GM19025 (cell line): ENCODE data around the gene TWIST2.

Experiments used
- ATAC-seq: cut with Tn5 transposase; IDR thresholded peaks from one replicate; pipeline ENCODE4 v1.9.1; 2021; ENCODE audit warnings: mild to moderate bottlenecking, low read depth, moderate library complexity; ENCODE audit not compliant: unreplicated experiment

TWIST2 gene

DNA sequence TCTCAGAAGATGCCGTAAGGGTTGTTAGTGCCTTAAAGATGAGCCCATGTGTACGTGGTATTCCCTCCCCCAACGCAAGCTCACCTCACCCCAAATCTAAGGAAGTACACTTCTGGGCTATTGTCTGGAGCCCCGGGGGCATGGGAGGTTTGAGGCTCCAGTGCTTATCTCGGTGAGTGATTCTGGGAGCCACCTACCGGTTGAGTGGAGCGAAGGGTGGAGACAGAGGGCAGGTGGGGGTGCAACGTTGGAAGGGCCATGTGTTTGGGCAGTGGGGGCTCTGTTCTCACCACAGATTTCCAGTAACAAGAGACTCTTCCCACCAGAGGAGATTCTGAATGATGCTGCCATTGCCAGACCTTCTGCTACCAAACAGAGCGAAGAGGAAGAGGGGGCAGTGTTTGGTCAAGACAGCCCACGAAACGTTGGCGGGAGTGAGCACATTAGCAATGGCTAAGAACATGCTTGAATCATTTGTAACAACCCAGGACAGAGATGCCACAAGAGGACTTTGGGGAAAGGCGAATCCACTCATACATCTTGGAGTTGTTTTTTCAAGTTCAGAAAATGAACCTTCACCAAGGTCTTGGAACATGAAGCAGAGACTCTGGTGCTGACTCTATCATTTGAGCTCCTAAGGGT is 38.7 kb downstream of the TWIST2 start:
- no peak for ATAC-seq

DNA sequence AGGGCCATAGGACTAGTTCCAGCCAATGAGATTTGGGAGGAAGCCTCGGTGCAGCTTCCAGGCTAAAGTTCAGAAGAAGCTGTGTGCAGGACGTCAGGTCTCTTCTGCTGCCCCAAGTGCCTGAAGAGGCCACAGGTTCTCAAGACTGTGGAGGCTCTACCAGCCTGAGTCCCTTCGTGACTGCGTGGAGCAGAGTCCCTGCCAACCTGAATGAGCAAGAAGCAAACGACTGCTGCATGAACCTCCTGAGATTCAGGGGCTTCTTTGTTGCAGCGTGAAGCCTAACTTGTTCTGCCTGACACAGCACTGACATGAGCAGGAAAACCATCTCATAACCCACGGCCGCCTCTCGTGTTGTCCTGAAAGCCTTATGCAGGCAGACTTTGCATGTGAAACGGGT is 39.7 kb downstream of the TWIST2 start:
- ATAC-seq = no peak

DNA sequence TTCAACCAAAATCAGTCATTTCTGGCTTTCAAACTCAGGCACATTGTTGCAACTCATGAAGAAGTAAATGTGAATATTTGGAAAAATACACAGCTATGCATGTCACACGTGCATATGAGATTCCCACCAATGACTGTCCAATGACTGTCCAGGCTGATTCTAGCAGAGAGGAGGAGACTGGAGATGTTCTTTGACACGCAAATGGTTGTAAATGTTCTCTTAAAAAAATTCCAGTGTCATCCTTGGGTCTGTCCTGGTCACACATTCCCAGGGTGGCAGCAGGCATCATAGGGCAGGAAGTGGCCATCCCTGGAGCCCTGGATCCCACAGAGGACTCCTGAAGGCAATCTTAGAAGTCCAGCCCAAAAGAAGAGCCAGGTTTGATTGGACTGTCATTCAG is 40.9 kb downstream of the TWIST2 start:
- no peak for ATAC-seq

DNA sequence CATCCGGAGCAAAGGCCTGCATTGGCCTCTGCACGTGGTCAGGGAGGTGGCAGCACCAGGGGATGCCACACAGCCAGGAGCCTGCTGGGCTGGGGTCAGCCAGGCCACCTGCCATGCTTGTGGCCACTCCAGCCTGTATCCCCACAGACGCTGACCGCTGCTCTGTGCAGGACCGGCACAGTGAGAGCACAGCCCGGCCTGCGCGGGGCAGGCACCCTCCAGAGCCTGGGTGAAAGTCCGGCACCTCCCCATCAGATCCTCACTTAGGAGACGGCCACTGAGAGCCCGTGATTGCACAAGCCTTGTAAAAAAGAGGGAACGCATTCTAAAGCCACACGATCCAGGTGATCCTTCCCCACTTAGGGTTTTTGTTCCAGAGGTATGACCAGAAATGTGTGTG is 42.2 kb downstream of the TWIST2 start:
- ATAC-seq = no peak

DNA sequence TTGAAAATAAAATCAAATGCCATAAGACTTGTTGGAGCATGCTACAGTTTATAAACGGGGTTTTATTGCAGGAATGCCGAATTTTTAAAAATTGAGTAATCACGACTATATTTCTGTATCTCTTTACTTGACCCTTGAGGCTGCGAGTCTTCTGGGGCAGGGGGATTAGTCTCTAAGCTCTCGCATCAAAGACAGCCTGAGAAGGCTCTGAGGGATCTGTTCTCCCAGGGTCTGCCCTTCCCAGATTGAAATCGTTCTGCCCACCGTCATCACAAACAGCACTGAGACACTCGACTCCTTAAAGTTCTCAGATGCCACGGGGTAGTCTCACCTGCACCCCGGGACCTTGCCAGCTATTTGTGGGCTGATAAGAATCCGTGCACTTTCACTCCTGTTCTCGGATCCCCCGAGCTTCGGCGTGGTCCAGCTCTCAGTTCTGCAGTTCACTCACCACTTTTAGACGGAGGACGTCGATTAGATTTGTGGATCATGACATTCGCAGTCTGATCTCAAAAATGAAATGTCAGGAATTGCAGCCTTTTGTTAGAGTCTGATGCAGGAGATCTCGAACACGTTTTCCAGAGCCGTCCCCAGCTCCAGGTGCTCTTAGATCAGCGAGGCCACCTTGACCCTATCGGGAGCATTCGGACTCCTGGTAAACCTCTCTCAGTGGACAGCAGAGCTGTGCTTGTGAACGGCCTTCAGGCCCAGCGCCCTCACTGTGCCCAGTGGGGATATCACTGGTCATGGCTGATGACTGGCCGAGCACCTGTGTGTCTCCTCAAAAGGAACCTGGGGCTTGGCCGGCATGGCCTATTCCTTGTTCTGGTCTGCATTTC is 43.0 kb downstream of the TWIST2 start:
- no peak for ATAC-seq

DNA sequence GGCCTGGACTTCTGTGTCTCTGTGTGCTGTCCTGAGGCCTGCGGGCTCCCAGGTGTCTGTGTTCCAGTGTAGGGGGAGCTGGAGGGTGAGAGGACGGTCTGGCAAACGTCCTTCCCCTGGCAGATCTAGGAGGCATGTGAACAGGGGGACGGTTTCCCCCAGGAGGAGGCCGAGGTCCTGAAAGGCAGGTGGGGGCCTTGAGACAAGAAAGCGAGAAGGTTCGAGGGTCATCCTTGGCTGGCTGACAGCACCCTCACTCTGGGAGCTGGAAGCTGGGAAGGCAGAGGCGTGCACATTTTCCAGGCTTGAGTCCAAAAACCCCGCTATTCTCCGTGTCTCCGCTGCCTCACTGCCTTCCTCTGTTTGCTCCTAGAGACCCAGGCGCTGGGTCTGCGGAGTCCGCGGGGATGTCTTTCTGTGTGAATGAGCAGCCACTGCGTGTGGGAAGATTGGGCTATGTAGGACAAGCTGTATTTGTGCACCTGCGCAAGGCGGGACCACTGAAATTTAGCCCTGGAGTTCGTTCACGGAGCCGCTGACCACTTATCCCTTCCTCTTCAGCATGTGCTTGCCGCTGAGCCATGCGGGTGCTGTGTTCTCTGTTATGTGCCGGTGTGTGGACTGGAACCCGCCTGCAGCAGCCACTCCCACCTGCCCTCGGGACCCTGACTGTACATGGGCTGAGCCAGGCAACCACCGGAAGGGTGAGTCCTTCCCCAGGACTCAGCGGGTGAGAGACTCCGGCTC is 43.7 kb downstream of the TWIST2 start:
- no peak for ATAC-seq

DNA sequence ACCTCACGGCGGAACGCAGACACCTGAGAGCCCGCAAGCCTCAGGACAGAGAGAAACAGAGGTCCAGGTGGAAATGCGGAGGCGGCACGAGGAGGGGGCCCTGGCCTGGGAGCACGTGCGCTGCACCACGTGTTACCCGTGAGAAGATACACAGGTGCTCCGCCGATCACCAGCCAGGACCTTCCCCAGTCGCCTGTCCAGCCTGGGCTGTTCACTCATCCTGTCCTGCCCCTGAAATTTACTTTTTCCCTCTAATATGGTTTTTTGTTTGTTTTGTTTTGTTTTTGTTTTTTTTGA is 44.3 kb downstream of the TWIST2 start:
- no peak for ATAC-seq

DNA sequence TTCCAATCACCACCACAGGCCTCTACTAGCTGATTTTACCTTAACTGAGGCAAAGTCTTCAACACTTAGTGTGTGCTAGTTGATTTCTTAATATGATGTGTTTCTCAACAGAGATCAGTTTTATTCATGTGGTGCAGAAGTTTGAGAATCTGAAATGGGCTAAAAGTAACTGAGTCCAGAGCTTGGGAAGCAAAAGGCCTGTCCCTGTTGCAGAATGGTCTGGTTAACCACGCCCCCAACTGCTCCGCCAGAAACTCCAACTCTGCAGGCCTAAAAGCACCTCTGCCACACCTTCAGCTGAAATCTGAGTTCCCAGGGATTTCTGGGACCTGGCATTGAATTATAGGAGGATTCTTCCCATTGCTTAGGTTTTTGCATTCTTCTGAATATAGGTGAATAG is 44.9 kb downstream of the TWIST2 start:
- ATAC-seq = no peak

DNA sequence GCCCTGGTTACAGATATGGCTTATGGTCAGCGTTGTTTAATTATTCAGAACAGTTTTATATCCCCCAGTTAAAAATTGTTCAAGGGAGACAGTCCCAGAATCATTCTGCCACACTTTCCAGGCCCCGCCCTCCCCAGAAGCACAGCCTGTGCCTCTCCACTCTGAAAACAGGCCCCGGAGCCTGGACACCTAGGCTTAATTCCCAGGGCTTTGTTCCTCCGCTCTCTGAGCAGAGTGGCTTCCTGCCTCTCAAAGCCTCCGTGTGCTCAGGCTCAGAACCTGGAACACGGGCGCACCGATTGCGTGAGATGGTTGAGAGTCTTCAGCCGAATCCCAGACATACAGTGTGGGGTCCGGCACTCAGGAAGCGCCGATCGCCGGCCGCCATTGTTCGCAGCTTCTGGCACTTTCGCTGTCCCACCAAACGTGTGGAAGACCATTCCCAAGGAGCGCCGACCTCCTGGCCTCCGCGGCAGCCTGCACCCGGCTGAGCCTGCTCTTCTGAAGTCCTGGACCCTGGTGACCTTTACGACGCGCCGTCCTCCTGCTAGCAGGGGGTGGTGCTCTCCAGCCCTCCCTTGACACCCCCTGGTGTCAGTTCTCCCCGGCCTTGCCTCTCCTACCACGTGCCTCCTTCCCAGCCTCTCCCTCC is 45.6 kb downstream of the TWIST2 start:
- ATAC-seq = no peak

DNA sequence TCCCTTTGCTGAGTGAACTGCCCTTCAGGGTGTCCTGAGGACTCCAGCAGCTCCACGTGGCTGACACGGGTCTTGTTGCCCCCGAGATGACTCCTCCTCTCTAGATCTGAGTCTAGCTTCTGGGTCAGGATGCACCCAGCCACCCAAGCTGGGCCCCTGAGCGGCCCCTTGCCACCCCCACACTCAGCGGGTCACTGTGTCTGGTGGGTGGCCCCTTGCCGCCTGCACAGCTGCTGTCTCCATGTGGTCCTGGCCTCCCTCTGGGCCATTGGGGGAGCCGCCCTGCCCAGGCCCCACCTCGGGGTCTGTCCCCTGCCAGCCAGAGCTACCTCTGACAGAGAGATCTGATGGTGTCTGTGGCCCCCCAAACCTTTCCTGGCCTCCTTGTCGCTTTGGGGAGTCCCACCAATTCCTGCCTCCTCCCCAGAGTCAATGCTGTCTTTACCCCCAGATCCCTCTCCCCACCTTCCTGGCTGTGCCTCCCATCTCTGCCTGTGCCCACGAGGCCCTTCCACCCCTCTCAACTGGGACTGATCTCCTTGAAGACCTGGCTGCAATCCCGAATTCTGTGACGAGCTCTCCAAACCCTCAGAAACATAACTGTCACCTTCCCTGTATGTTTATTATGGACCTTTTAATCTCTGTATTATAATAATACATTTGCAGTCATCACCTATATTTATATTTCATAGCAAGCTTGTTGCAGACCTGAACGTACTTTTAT is 46.5 kb downstream of the TWIST2 start:
- no peak for ATAC-seq

DNA sequence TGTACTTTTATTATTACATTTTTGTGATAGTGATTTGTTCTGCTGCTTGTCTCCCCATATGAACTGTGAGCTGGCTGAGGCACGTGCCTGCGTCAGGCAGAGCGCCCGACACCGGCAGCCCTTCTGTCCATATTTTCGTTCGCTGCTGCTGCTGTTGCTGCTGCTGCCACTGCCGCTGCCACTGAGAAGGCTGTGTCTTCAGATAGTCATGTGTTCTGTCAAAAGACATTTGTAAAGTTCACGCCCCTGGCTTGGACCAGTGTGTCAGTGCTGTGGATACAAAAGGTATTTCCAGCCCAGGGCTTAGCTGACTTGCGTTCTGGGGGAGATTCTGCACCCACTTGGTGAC is 47.0 kb downstream of the TWIST2 start:
- no peak for ATAC-seq

DNA sequence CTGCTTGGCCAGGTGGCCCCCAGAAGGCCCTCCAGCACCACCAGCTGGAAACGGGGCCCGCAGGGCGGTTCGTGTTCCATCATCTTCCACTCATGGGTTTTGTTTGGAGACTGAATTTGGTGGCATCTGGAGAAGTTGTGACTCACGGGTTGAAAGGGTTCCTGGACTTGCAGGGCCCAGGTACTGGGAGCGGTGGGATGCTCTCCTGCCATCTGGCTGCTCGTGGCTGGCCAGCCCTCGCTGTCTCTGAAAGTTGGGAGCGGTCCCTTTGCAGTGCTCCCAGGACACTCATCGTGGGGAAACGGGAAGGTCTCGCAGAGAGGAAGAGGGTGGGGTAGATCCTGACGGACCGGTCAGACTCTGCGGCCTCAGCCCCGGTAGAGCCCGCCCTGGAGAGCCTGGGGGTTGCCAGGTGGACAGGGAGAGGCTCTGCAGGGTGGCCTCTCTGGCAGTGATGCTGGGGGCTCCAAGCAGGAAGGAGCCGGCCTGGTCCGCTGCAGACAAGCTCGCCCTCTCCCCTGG is 47.5 kb downstream of the TWIST2 start:
- no peak for ATAC-seq

DNA sequence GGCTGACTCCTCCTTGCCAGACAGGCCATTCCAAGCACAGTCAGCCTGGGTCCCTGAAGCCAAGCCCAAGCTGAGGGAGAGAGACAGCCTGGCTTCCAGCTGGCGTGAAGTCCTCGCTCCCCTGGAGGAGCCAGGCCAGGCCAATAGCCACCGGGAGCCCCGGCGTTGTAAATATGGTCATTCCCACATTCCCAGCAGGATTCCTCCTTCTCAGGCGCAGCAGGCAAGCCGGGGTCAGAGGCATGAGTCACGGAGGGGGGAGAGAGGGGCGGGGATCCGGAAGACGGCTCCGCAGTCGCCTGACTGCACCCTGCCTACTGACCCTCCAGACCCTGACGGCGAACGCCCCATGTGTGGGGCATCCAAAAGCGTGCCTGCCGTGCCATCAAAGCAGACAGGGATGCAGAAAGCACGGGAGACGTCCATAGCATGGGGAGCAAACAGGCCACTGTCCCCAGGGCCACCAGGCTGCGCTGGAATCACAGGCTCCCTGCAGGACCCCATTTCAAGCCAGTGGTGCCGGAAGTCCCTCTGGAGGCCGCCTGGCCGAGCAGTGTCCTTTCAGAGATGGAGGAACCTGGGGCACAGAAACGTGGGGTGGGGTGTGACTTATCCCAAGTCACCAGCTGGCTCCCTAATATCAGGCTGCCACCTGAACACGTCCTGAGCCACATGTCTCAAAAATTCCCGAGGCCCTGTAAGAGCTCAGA is 48.2 kb downstream of the TWIST2 start:
- ATAC-seq = no peak

DNA sequence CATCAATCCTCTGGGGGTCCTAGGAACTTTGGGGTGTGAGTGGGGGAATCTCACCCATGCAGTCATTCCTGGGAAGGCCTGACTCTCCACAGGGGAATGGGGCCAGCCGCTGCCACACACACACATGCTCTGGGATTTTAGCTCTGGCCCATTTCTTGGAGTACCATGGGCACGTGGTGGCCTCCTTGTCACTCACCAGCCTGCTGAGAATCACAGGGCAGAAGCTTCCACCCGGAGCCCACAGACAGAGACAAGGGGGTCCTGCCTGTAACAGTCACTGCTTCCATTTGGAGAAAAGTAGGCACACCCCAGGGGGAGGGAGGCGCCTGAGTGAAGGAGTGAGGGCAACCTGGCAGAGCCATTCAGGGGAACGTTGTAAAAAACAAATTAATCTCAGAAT is 48.8 kb downstream of the TWIST2 start:
- no peak for ATAC-seq

DNA sequence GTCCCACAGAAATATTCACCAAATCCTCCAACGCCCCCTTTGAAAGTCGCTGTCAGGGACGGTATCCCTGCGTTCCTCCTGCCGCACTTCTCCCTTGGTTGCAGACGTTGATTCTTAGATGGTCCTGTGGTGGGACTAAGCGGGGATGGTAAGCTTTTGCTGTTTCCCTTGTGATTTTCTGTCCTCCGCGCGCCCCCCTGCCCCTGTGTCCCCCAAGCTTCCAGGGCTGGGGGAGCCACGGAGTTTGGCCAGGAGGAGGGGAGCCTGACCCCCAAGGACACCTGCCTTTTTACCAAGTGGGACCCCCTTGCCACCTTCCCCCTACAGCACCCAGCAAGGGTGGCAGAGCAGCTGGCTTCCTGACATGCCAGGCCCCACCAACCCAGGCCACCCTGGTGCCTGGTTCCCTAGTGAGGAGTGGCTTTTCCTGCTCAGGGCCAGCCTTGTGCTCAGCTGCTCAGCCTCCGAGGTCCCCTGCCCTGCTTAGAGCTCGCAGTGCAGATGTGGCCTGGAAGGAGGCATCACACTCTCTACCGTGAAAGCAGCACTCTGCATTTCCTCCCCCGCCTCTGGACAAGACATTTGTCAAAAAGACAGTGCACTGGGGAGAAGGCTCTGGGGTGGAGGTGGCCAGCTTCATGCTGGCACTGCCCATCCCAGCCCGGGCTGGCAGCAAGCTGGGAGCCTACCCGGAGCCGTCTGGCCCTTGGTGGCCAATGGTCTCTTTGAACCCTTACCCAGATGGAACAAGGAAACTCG is 49.4 kb downstream of the TWIST2 start:
- ATAC-seq = no peak

DNA sequence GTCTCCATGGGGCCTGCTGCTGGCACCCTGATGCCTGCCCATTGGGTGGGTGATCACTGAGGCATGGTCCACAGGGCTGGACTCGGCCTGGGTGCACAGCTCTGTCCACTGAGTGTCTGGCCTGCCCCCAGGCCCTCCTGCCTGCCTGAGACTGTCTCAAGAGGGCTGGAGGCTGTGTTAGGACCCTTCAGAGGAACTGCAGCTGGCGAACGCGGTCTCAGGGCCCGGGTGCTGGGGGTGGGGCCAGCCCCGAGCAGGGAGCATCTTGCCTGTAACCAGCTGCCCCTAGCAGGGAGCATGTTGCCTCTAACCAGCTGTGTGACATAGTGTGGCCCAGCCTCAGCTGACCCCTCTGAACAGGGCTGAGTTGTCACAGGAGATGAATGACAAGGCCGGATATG is 50.0 kb downstream of the TWIST2 start:
- no peak for ATAC-seq

DNA sequence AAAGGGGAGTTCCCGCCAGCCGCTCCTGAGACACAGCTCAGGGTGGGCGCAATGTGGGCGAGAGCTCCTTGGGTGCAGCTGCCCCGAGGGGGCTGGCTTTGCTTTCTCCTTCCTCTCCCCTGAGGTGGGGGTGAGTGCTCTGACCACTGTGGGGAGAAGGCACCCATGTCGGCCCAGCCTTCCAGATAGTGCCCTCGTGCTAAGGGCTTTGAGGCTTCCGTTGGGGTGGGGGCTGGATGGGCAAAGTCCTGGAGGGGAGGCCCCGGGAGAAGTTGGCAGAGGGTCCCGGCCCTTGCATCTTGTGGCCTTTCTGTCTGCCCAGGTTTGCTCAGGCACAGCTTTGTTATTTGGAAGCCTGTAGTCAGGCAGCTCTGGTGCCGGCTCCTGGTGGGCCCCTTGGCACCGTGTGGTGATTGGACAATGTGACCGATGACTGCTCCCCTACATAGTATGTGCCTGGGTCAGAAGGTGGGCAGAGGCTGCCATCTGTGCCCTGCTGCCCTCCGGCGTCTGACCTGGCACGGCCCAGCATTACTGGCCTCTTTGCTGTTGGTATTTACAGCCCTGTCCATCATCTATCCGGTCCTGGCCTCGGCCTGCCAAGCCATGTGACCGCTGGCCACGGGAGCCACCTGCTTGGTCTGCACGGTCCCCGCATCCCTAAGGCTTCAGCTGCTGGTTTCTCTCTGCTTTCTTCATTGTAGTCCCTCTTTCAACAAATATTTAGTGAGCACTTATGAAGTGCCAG is 50.8 kb downstream of the TWIST2 start:
- ATAC-seq = no peak

DNA sequence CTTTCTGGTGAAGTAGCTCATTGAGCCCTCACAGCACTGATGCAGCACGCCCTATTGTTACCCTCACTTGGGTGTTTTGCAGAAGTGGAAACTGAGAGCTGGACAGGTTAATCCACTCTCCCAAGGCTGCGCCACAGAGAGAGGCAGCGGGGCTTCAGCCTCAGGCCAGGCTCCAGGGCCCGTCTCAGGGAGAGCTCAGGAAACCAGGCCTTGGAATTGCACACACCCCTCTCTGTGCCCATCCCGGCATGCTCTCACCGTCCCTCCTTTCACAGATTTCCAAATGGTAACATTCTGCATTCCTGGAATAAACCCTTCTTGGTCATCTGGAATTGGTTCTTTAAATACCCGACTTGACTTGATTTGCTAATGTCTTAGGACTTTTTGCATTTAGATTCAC is 51.5 kb downstream of the TWIST2 start:
- ATAC-seq = no peak
